Endodermal cell (in vitro differentiated cells): ENCODE measurements around the gene SLC39A13. TPM values are rescaled to one million over a fixed set of nuclear protein-coding genes. Genes with fewer than 3 reads are reported as not detected.

ENCODE experiments used
- DNase-seq: peaks from one replicate; pipeline ENCODE4 v3.0.0-alpha.2; 2017
- H3K27ac ChIP-seq: 2 replicates; pipeline ENCODE4 v1.5.1; 2013; ENCODE audit warnings: mild to moderate bottlenecking, low read depth, low read length, moderate library complexity
- H3K27me3 ChIP-seq: 2 replicates; pipeline ENCODE4 v1.6.1; 2013; ENCODE audit warnings: mild to moderate bottlenecking, low read length, moderate library complexity; ENCODE audit not compliant: insufficient read depth, control insufficient read depth, poor library complexity, severe bottlenecking
- H3K36me3 ChIP-seq: 2 replicates; pipeline ENCODE4 v1.7.0; 2013; ENCODE audit warnings: mild to moderate bottlenecking, low read length, moderate library complexity; ENCODE audit not compliant: control insufficient read depth, insufficient read depth
- H3K4me1 ChIP-seq: one replicate; pipeline ENCODE4 v1.7.0; 2013; ENCODE audit warnings: low read length; ENCODE audit not compliant: control insufficient read depth, insufficient read depth
- H3K4me3 ChIP-seq: 2 replicates; pipeline ENCODE4 v1.5.1; 2013; ENCODE audit warnings: mild to moderate bottlenecking, low read length, moderate library complexity
- H3K9ac ChIP-seq: 2 replicates; pipeline ENCODE4 v1.6.1; 2013; ENCODE audit warnings: mild to moderate bottlenecking, low read length, moderate library complexity; ENCODE audit not compliant: poor library complexity, severe bottlenecking; ENCODE audit errors: extremely low read depth
- H3K9me3 ChIP-seq: 2 replicates; pipeline ENCODE4 v1.6.1; 2013; ENCODE audit warnings: mild to moderate bottlenecking, low read length, moderate library complexity; ENCODE audit not compliant: control insufficient read depth
- H3K27ac Mint-ChIP-seq: 2 replicates; pipeline ENCODE4 v1.8.0; 2020; ENCODE audit warnings: mixed read lengths
- H3K27me3 Mint-ChIP-seq: 2 replicates; pipeline ENCODE4 v1.8.0; 2021; ENCODE audit warnings: mild to moderate bottlenecking, mixed read lengths; ENCODE audit not compliant: insufficient read depth
- H3K36me3 Mint-ChIP-seq: 2 replicates; pipeline ENCODE4 v1.8.0; 2020; ENCODE audit warnings: low read depth, mixed read lengths
- H3K4me1 Mint-ChIP-seq: 2 replicates; pipeline ENCODE4 v1.8.0; 2020; ENCODE audit warnings: mixed read lengths
- H3K4me3 Mint-ChIP-seq: 2 replicates; pipeline ENCODE4 v1.8.0; 2020; ENCODE audit warnings: mild to moderate bottlenecking, moderate library complexity, mixed read lengths
- H3K9me3 Mint-ChIP-seq: 2 replicates; pipeline ENCODE4 v1.8.0; 2020; ENCODE audit warnings: mild to moderate bottlenecking, mixed read lengths
- CTCF ChIP-seq: fragments of 200-600 bp; sonication (generic); conservative IDR thresholded peaks from 2 replicates; pipeline ENCODE4 v1.5.0; 2021; ENCODE audit warnings: antibody characterized with exemption, mild to moderate bottlenecking
- WGBS, 2 experiments: methylation state at CpG; one replicate each; pipeline versions ENCODE4 v1.1.5 to v1.1.7; 2013; ENCODE audit warnings: missing lambda C conversion rate in 2 of 2, mixed read lengths in 1 of 2; ENCODE audit not compliant: insufficient coverage in 1 of 2, insufficient read length in 1 of 2; 5-methylcytosine and 5-hydroxymethylcytosine counted together
- total RNA-seq, 2 donors: library from RNA; stranded (reverse); fragmentation: NEBNext Ultra II Directional in 1 of 2; extraction: Animal tissue kit (Norgen Biotek cat#: 25700) in 1 of 2; gene quantifications; 2 replicates in 1 of 2; 3 replicates in 1 of 2; pipeline ENCODE4 v1.2.1, GENCODE V29; 2021

Gene SLC39A13
- total RNA-seq, 2 donors from 2014 or later: 34.7 to 40.4 TPM

- Histone ChIP-seq H3K36me3 (no peaks in the 10 kb centered on the region), H3K9ac (no peak overlapping the region), H3K4me3 (no peak overlapping the region), H3K27ac (no peak overlapping the region), H3K9me3 (no peaks in the 10 kb centered on the region), H3K27me3 (no peaks in the 10 kb centered on the region), H3K4me1 (no peaks in the 10 kb centered on the region)
- Mint-ChIP-seq H3K4me3 (no peak overlapping the region), H3K4me1 (no peaks in the 10 kb centered on the region), H3K27ac (no peak overlapping the region), H3K9me3 (no peaks in the 10 kb centered on the region), H3K36me3 (peaks cover 7% of the 10 kb centered on the region), H3K27me3 (no peaks in the 10 kb centered on the region)
- TF ChIP-seq CTCF: no peak
- 89 to 96% methylated on average over 6 to 8 of the region's 8 CpGs for WGBS, 2 experiments
- no peak for DNase-seq
Measured at GRCh38 chr11:47449541-47449940, 41.2 kb downstream of the SLC39A13 start.

- no peaks in the 10 kb centered on the region for H3K4me1 Mint-ChIP-seq
- H3K9me3 Mint-ChIP-seq: no peaks in the 10 kb centered on the region
- no peak overlapping the region for H3K4me3 Mint-ChIP-seq
- Histone ChIP-seq H3K4me1 (no peaks in the 10 kb centered on the region), H3K4me3 (no peak overlapping the region), H3K27me3 (no peaks in the 10 kb centered on the region), H3K9me3 (no peaks in the 10 kb centered on the region), H3K9ac (no peak overlapping the region), H3K36me3 (no peaks in the 10 kb centered on the region), H3K27ac (no peak overlapping the region)
- 93 to 100% methylated on average over 1 to 3 of the region's 4 CpGs for WGBS, 2 experiments
- no peak for TF ChIP-seq CTCF
- DNase-seq: no peak
- H3K36me3 Mint-ChIP-seq: peaks cover 7% of the 10 kb centered on the region
- no peaks in the 10 kb centered on the region for H3K27me3 Mint-ChIP-seq
- no peak overlapping the region for H3K27ac Mint-ChIP-seq
Measured at GRCh38 chr11:47451436-47451835, 43.0 kb downstream of the SLC39A13 start.

GRCh38 chr11:47451990-47452389 lies 43.6 kb downstream of the SLC39A13 start:
- no peaks in the 10 kb centered on the region for H3K27me3 ChIP-seq
- WGBS, 2 experiments: 97 to 100% methylated on average over 2 to 4 of the region's 4 CpGs
- no peak for TF ChIP-seq CTCF
- no peak overlapping the region for H3K9ac ChIP-seq
- Mint-ChIP-seq H3K27me3 (no peaks in the 10 kb centered on the region), H3K36me3 (peaks cover 7% of the 10 kb centered on the region), H3K4me1 (no peaks in the 10 kb centered on the region), H3K4me3 (no peak overlapping the region), H3K27ac (no peak overlapping the region), H3K9me3 (no peaks in the 10 kb centered on the region)
- no peak overlapping the region for H3K4me3 ChIP-seq
- no peak overlapping the region for H3K27ac ChIP-seq
- H3K9me3 ChIP-seq: no peaks in the 10 kb centered on the region
- no peak for DNase-seq
- H3K36me3 ChIP-seq: no peaks in the 10 kb centered on the region
- H3K4me1 ChIP-seq: no peaks in the 10 kb centered on the region
